Aorta (tissue), 5 donors: Measurements from ENCODE around the gene LIPT1. TPM values are rescaled to one million over a fixed set of nuclear protein-coding genes. Genes with fewer than 3 reads are reported as not detected.
"Not testable (repeated sequence)": the region's sequence is repeated elsewhere in the genome, so short reads cannot be mapped to it uniquely, and the experiment has no call there.

Experiments used
- ATAC-seq: fragments of 200-7000 bp; cut with Tn5 transposase; one replicate; pipeline ENCODE4 v1.9.1; 2022; ENCODE audit warnings: moderate library complexity; ENCODE audit not compliant: low FRiP score
- DNase-seq, 2 donors: peaks; one replicate each; pipeline ENCODE4 v3.0.0-alpha.2; 2020
- H3K27ac ChIP-seq, 2 donors: one replicate each; pipeline ENCODE4 v1.5.1; 2013; ENCODE audit warnings: low read length in 2 of 2, mild to moderate bottlenecking in 2 of 2, moderate library complexity in 2 of 2, control low read depth in 1 of 2, inconsistent platforms in 1 of 2, low read depth in 1 of 2
- H3K27me3 ChIP-seq, 2 donors: one replicate each; pipeline ENCODE4 v1.6.1; 2013; ENCODE audit warnings: control low read depth in 1 of 2, low read length in 1 of 2, mild to moderate bottlenecking in 1 of 2, moderate library complexity in 1 of 2; ENCODE audit not compliant: insufficient read depth in 2 of 2, control insufficient read depth in 1 of 2
- H3K36me3 ChIP-seq, 2 donors: one replicate each; pipeline ENCODE4 v1.6.1; 2013; ENCODE audit warnings: control low read depth in 1 of 2, low read length in 1 of 2, mild to moderate bottlenecking in 1 of 2; ENCODE audit not compliant: insufficient read depth in 2 of 2, control insufficient read depth in 1 of 2
- H3K4me1 ChIP-seq, 2 donors: one replicate each; pipeline ENCODE4 v1.6.1; 2013; ENCODE audit warnings: low read length in 2 of 2, control low read depth in 1 of 2, mild to moderate bottlenecking in 1 of 2, moderate library complexity in 1 of 2; ENCODE audit not compliant: insufficient read depth in 2 of 2, control insufficient read depth in 1 of 2
- H3K4me3 ChIP-seq, 2 donors: one replicate each; pipeline ENCODE4 v1.5.1; 2013; ENCODE audit warnings: low read length in 2 of 2, control low read depth in 1 of 2, mild to moderate bottlenecking in 1 of 2
- H3K9me3 ChIP-seq: one replicate; pipeline ENCODE4 v1.6.1; 2013; ENCODE audit warnings: mild to moderate bottlenecking, low read length; ENCODE audit not compliant: control insufficient read depth
- WGBS, 2 donors: extraction: QIAGEN DNeasy Blood & Tissue Kit; methylation state at CpG; one replicate each; pipeline ENCODE4 v1.1.7; 2013; 5-methylcytosine and 5-hydroxymethylcytosine counted together
- intact Hi-C, 2 donors: fragments of 100-400 bp; cut with DNase I; formaldehyde crosslinking; loops; one replicate each; pipeline versions ENCODE4 v1.14.2 to v1.15.0; 2022
- polyA plus RNA-seq, 2 donors: library from polyadenylated mRNA; stranded (reverse); fragments of 200-250 nt; gene quantifications; one replicate each; pipeline ENCODE4 v1.2.3, GENCODE V29; 2013
- total RNA-seq, 2 donors: library from RNA; stranded (reverse); fragmentation: NEBNext Ultra II Directional; extraction: Animal tissue kit (Norgen Biotek cat#: 25700); gene quantifications; one replicate each; pipeline ENCODE4 v1.2.1, GENCODE V29; 2021
- donor health status: healthy with polysubstance abuse.
- donor health status: Bipolar disorder and iron deficiency.
- donor health status: DM: no; HTN: no; CAD: no.
- donor health status: DM: no; HTN: no; CAD: no.
- donor health status: DM: yes; HTN: yes; CAD: no.

Gene LIPT1
- total and polyA plus RNA-seq, 4 donors = 6.9 to 13.5 (median 10.6) TPM

- ATAC-seq (no peak), DNase-seq (no peak)
- Histone ChIP-seq H3K27me3 (no peaks in the 10 kb centered on the region), H3K36me3 (peaks cover 0 to 2% of the 10 kb centered on the region in 2 donors), H3K4me1 (peaks cover 0 to 2% of the 10 kb centered on the region in 2 donors), H3K27ac (no peak overlapping the region), H3K4me3 (no peak overlapping the region), H3K9me3 (no peaks in the 10 kb centered on the region)
- intact Hi-C loops = loop anchor here in 1 of 2 donors (10.0 kb wide), 1 partner anchor 138 kb away; no protein-coding TSS in a partner anchor
Measured at GRCh38 chr2:99187011-99187410, 32.2 kb downstream of the LIPT1 start.

DNA sequence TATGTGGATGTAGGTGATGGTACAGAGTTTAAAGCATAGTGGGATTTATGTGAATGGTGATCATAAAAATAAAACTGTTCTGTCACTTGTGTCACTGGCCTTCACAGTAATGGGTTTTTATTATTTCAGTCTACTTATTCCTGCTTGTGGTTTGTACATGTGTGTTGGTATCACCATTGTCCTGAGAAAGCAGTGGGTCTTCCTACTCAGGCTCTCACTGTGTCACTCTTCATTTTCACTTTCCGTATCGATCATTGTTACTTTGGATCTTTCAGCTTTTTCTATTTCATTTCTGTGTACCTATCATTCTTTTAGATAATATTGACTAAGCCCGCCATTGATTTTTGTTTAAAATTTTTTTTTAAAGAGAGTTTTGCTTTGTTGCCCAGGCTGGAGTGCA is 33.6 kb downstream of the LIPT1 start:
- H3K4me1 ChIP-seq = no peaks in the 10 kb centered on the region
- no peaks in the 10 kb centered on the region for H3K27me3 ChIP-seq
- H3K4me3 ChIP-seq = no peak overlapping the region
- peaks cover 0 to 2% of the 10 kb centered on the region in 2 donors for H3K36me3 ChIP-seq
- H3K9me3 ChIP-seq = no peaks in the 10 kb centered on the region
- H3K27ac ChIP-seq = no peak overlapping the region
- intact Hi-C loops = loop anchor here in 1 of 2 donors (10.0 kb wide), 1 partner anchor 136 kb away; no protein-coding TSS in a partner anchor
- WGBS, 2 donors = 96 to 97% methylated on average over 3 of the region's 3 CpGs
- ATAC-seq (no peak), DNase-seq (no peak)

- Histone ChIP-seq H3K4me3 (no peak overlapping the region), H3K9me3 (no peaks in the 10 kb centered on the region), H3K4me1 (no peaks in the 10 kb centered on the region), H3K27ac (no peak overlapping the region), H3K27me3 (no peaks in the 10 kb centered on the region), H3K36me3 (peaks cover 2 to 4% of the 10 kb centered on the region in 2 donors)
- intact Hi-C loops = no loop called here
- ATAC-seq (no peak), DNase-seq (no peak)
- 77 to 80% methylated on average over 1 of the region's 1 CpG for WGBS, 2 donors
Measured at GRCh38 chr2:99190548-99190947, 35.8 kb downstream of the LIPT1 start.

DNA sequence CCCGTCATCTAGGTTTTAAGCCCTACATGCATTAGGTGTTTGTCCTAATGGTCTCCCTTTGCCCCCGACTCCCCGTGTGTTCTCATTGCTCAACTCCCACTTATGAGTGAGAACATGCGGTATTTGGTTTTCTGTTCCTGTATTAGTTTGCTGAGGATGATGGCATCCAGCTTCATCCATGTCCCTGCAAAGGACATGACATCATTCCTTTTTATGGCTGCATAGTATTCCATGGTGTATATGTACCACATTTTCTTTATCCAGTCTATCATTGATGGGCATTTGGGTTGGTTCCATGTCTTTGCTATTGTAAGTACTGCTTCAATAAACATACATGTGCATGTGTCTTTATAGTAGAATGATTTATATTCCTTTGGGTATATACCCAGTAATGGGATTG is 37.6 kb downstream of the LIPT1 start:
- WGBS, 2 donors = 95 to 98% methylated on average over 4 of the region's 4 CpGs

GRCh38 chr2:99198103-99198841 is 43.5 kb downstream of the LIPT1 start:
- ATAC-seq (no peak), DNase-seq (no peak)
- H3K27me3 ChIP-seq = no peaks in the 10 kb centered on the region
- intact Hi-C loops = no loop called here
- no peaks in the 10 kb centered on the region for H3K9me3 ChIP-seq
- no peak overlapping the region for H3K4me3 ChIP-seq
- no peak overlapping the region for H3K27ac ChIP-seq
- 82 to 84% methylated on average over 6 of the region's 6 CpGs for WGBS, 2 donors
- H3K36me3 ChIP-seq = peaks cover 0 to 4% of the 10 kb centered on the region in 2 donors
- H3K4me1 ChIP-seq = no peaks in the 10 kb centered on the region

More for the DNA sequence above, 37.6 kb downstream of the LIPT1 start:
- H3K4me3 ChIP-seq, intact Hi-C loops, ATAC-seq, H3K4me1 ChIP-seq, H3K9me3 ChIP-seq, DNase-seq, H3K36me3 ChIP-seq, H3K27me3 ChIP-seq, H3K27ac ChIP-seq: not testable (repeated sequence)

GRCh38 chr2:99200076-99200800 is 45.5 kb downstream of the LIPT1 start:
- 89 to 90% methylated on average over 7 of the region's 7 CpGs for WGBS, 2 donors
- H3K27ac ChIP-seq = no peak overlapping the region
- no peaks in the 10 kb centered on the region for H3K27me3 ChIP-seq
- no peaks in the 10 kb centered on the region for H3K4me1 ChIP-seq
- H3K9me3 ChIP-seq = no peaks in the 10 kb centered on the region
- no peak for ATAC-seq
- no peaks in the 10 kb centered on the region for H3K36me3 ChIP-seq
- intact Hi-C loops = no loop called here
- no peak for DNase-seq
- H3K4me3 ChIP-seq = no peak overlapping the region

- Histone ChIP-seq H3K4me1 (no peaks in the 10 kb centered on the region), H3K27ac (no peak overlapping the region), H3K4me3 (no peak overlapping the region), H3K27me3 (no peaks in the 10 kb centered on the region), H3K9me3 (no peaks in the 10 kb centered on the region), H3K36me3 (no peaks in the 10 kb centered on the region)
- intact Hi-C loops = no loop called here
- WGBS, 2 donors = 86 to 88% methylated on average over 4 of the region's 4 CpGs
- DNase-seq (no peak), ATAC-seq (no peak)
Measured at GRCh38 chr2:99201959-99202678, 47.4 kb downstream of the LIPT1 start.

- no peaks in the 10 kb centered on the region for H3K9me3 ChIP-seq
- no peak overlapping the region for H3K27ac ChIP-seq
- H3K36me3 ChIP-seq = no peaks in the 10 kb centered on the region
- intact Hi-C loops = no loop called here
- 88 to 89% methylated on average over 5 of the region's 5 CpGs for WGBS, 2 donors
- ATAC-seq (no peak), DNase-seq (no peak)
- no peaks in the 10 kb centered on the region for H3K4me1 ChIP-seq
- no peak overlapping the region for H3K4me3 ChIP-seq
- H3K27me3 ChIP-seq = no peaks in the 10 kb centered on the region
Measured at GRCh38 chr2:99205491-99205890, 50.7 kb downstream of the LIPT1 start.
